GM12873 (cell line): ENCODE results near the gene ZNF582.

Source experiments
- TF ChIP-seq, protein P1 (sequence below): IDR thresholded peaks from 2 replicates; pipeline ENCODE4 v1.5.1; 2012; ENCODE audit warnings: low read depth, mild to moderate bottlenecking, moderate library complexity, low read length, control low read depth; ENCODE audit not compliant: insufficient read depth; ENCODE audit errors: missing control alignments

Gene ZNF582

DNA sequence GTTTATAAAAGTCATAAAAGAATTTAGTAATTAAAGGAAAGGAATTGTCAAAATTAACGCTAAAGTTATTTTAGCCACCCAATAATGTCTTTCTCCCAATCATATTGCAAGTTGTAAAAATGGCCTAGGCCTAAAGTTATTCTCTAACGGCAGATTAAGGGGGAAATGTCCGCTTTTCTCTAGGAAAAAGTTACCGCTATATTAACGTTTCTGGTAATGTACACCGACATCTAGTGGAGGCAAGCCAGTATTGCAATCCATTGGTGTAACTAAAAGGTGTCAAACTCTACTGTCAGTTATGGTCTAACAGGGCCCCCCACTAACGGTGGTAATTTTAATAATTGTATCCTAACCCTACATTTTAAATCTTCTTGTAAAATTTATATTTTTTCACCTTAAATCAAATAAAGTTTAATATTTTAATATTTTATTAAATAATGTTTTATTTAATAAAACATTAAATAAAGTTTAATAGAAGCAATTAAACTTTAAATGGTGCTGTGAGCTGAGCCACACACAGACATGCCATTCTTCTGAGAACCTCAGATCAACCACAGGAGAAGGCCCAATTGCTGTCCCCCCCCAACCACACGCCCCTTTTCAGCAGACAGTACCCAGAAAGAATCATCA, 42.8 kb downstream of the ZNF582 start:
- TF ChIP-seq, protein P1, sequence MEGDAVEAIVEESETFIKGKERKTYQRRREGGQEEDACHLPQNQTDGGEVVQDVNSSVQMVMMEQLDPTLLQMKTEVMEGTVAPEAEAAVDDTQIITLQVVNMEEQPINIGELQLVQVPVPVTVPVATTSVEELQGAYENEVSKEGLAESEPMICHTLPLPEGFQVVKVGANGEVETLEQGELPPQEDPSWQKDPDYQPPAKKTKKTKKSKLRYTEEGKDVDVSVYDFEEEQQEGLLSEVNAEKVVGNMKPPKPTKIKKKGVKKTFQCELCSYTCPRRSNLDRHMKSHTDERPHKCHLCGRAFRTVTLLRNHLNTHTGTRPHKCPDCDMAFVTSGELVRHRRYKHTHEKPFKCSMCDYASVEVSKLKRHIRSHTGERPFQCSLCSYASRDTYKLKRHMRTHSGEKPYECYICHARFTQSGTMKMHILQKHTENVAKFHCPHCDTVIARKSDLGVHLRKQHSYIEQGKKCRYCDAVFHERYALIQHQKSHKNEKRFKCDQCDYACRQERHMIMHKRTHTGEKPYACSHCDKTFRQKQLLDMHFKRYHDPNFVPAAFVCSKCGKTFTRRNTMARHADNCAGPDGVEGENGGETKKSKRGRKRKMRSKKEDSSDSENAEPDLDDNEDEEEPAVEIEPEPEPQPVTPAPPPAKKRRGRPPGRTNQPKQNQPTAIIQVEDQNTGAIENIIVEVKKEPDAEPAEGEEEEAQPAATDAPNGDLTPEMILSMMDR: peak; percentile 83

DNA sequence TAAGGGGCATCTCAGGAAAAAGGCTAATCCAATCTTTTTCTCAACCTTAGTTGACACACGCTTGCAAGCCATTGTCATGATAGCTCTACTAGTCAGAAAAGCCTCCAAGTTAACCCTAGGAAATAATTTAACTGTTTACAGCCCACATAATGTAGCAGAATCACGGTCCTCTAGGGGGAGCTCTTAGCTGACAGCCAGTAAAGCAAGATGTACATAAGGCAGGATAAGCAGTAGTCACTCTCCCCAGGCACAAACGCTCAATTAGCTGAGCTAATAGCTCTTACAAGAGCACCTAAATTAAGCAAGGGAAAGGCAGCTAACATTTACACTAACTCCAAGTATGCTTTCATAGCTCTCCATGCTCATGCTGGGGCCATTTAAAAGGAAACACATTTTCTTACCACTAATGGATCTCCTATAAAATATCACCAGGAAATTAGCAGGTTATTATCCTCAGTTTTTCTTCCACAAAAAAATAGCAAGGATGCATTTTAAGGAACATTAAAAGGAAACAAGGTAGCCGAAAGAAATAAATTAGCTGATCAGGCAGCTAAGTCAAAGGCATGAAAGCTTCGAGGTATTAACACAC, 45.0 kb downstream of the ZNF582 start:
- TF ChIP-seq, protein P1: peak; percentile 66

DNA sequence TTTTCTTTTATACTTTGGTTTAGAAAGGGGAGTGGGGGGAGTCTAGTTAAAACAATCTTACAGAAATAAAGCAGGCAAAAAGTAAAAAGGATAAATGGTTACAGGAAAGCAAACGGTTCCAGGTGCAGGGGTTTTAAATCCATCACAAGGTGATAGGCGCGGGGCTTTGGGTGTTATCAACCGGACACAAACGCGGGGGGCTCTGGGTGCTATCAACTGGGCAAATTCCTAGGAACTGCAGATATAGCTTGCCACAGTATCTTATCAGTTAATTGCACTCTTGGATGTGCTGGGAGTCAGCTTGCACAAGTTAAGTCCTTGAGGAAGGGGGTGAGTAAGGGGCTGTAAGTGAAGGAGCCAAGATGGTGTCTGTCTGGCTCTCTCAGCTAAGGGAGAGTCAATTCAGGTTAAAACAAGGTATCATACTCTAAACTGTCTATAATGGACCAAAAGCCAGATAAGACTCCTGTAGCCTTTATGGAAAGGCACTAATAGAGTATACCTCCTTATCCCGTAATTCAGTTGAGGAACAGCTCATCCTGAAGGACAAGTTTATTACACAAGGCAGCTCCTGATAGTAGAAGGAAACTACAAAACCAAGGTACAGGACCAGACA, 46.1 kb downstream of the ZNF582 start:
- TF ChIP-seq, protein P1: no peak

DNA sequence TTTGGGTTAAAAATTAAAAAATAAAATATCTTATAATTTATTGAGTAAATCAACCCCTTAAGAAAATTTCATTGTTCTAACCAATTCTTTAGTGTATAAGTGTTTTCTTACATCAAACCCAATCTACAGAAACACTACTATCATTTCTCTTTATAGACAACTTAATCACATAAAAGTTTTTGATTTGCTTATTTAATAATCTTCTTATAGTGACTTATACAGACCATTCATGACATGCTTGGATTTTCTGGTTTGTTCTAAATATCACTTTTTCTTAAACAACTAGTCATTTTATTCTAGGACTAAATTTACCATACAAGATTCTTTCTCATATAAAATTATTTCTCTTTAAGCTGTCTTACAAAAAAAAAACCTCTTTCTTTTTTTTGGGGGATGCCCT, 51.4 kb downstream of the ZNF582 start:
- TF ChIP-seq, protein P1: no peak

DNA sequence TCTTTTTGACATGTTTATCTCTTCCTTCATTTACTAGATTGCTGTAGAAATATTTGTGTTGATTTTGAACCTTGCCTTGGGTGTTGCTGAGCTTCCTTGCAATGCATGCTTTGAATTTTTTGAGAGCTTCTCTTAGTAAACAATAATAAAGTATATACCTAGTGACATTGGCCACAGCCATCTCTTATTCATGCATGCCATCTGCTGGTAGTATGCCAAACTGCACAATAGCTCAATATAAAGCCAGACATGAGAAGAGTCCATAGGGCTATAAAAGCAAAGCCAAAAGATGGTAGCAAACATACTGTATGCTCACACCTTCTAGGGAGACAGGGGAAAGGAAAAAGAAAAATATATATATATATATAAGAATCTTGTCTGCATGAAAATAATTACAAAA, 59.8 kb downstream of the ZNF582 start:
- TF ChIP-seq, protein P1: peak; percentile 76
